GM12872 (cell line): ENCODE data around the gene DNM3.

Experiments used
- TF ChIP-seq, protein P1 (sequence below): IDR thresholded peaks from 3 replicates; pipeline ENCODE4 v1.5.1; 2011; ENCODE audit warnings: low read depth, mild to moderate bottlenecking, low read length, moderate library complexity; ENCODE audit not compliant: insufficient read depth

Gene DNM3

GRCh38 chr1:172230526-172230925 is 389.2 kb downstream of the DNM3 start:
- TF ChIP-seq, protein P1, sequence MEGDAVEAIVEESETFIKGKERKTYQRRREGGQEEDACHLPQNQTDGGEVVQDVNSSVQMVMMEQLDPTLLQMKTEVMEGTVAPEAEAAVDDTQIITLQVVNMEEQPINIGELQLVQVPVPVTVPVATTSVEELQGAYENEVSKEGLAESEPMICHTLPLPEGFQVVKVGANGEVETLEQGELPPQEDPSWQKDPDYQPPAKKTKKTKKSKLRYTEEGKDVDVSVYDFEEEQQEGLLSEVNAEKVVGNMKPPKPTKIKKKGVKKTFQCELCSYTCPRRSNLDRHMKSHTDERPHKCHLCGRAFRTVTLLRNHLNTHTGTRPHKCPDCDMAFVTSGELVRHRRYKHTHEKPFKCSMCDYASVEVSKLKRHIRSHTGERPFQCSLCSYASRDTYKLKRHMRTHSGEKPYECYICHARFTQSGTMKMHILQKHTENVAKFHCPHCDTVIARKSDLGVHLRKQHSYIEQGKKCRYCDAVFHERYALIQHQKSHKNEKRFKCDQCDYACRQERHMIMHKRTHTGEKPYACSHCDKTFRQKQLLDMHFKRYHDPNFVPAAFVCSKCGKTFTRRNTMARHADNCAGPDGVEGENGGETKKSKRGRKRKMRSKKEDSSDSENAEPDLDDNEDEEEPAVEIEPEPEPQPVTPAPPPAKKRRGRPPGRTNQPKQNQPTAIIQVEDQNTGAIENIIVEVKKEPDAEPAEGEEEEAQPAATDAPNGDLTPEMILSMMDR = no peak

- TF ChIP-seq, protein P1 = no peak
Measured at GRCh38 chr1:172236958-172237357, 395.7 kb downstream of the DNM3 start.

GRCh38 chr1:172238158-172238557 is 396.9 kb downstream of the DNM3 start:
- TF ChIP-seq, protein P1 = no peak

- TF ChIP-seq, protein P1 = no peak
Measured at GRCh38 chr1:172238965-172239364, 397.7 kb downstream of the DNM3 start.

DNA sequence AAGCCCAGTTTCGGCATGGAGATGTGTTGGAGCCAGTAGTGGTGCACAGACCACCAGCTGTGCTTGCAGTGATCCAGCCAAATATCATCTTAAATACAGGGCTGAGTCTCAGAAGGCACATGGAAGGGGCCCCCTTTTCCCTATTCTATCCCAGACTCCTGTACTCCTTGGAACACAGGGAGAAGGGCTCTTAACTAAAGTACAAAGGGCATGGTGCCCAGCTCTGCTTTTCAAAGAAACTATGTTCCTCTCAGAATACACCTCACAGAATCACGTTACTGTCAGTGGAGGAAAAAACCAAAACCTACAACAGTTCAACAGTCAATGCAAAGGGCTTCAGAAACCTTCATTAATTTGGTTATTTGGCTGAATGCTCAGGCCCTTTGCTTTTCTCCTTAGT is 398.6 kb downstream of the DNM3 start:
- TF ChIP-seq, protein P1 = no peak

DNA sequence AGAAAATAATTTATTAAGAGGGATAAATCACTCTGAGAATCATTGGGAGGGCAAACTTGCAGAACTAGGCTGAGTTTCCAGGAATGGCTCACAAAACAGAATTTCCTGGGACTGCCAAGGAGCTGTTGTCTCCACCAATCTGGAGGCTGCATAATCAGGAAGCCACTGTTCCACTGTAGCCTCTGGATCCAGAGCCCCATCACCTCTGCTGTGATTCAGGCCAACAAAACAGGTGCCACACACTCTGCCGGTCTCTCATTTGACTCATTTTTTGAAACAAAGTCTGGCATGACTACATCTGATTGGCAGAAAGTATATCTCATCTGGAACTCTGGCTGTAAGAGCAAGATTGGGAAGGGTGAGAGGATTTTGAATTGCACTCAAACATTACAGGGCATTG is 400.2 kb downstream of the DNM3 start:
- TF ChIP-seq, protein P1 = no peak

DNA sequence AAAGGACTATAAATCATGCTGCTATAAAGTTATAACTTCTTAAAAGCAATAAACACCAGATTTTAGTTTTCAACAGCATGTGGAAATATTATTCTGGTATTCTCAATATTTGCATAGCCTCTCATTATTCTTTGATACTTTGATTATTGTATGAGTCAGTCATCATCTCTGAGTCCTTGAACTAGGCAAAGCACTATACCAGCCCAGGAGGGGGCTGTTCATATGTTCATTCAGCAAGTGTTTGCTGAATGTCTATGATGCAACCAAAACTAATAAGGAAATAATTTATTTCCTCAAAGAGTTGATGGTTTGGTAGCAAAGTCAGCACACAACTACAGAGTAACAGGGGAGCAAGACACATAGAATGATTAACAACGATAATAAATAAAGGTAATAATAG is 403.6 kb downstream of the DNM3 start:
- TF ChIP-seq, protein P1 = no peak

DNA sequence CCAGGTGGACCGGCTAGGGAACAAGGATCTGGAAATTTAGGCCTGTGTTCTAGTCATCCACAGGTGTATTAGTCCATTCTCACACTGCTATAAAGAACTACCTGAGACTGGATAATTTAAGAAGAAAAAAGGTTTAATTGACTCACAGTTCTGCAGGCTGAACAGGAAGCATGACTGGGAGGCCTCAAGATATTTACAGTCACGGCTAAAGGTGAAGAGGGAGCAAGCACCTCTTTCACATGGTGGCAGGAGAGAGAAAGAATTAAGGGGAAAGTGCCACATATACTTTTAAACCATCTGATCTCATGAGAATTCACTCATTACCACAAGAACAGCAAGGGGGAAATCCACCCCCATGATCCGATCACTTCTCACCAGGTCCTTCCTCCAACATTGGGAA is 404.5 kb downstream of the DNM3 start:
- TF ChIP-seq, protein P1 = no peak
